CD4-positive, CD25-positive, alpha-beta regulatory T cell (primary cell): ENCODE data around the gene HLA-DPA1. TPM values are rescaled to one million over a fixed set of nuclear protein-coding genes. Genes with fewer than 3 reads are reported as not detected.

Experiments used
- ATAC-seq, 2 donors: fragments of 150-1000 bp; cut with Tn5 transposase; one replicate each; pipeline ENCODE4 v1.10.0; 2021; ENCODE audit warnings: low read depth in 2 of 2, moderate number of reproducible peaks in 2 of 2, moderate library complexity in 1 of 2
- DNase-seq, 3 donors: peaks; one replicate each; pipeline versions ENCODE4 v3.0.0 to v3.0.0-alpha.2; 2012 to 2022; ENCODE audit warnings: mixed read lengths in 1 of 3
- H3K27ac ChIP-seq: one replicate; pipeline ENCODE4 v1.7.0; 2013; ENCODE audit warnings: mild to moderate bottlenecking, low read length; ENCODE audit not compliant: insufficient read depth, poor library complexity, severe bottlenecking
- H3K27me3 ChIP-seq: one replicate; pipeline ENCODE4 v1.7.0; 2013; ENCODE audit warnings: low read length; ENCODE audit not compliant: control insufficient read depth, insufficient read depth
- H3K36me3 ChIP-seq: one replicate; pipeline ENCODE4 v1.7.0; 2013; ENCODE audit warnings: mild to moderate bottlenecking, low read length, moderate library complexity; ENCODE audit not compliant: control insufficient read depth, insufficient read depth
- H3K4me1 ChIP-seq: 2 replicates; pipeline ENCODE4 v1.7.0; 2013; ENCODE audit warnings: mild to moderate bottlenecking, low read length; ENCODE audit not compliant: insufficient read depth, control insufficient read depth, poor library complexity, severe bottlenecking
- H3K4me3 ChIP-seq: one replicate; pipeline ENCODE4 v1.7.0; 2013; ENCODE audit warnings: low read depth, mild to moderate bottlenecking, low read length, moderate library complexity
- H3K9me3 ChIP-seq, 2 experiments: 1 replicate in 1 of 2; 2 replicates in 1 of 2; pipeline ENCODE4 v1.7.0; 2013; ENCODE audit warnings: low read length in 2 of 2, mild to moderate bottlenecking in 1 of 2, moderate library complexity in 1 of 2; ENCODE audit not compliant: control insufficient read depth in 2 of 2
- H3K27ac Mint-ChIP-seq, 3 donors: one replicate each; pipeline ENCODE4 v1.8.0; 2020 to 2022; ENCODE audit warnings: mild to moderate bottlenecking in 3 of 3, mixed read lengths in 3 of 3, moderate library complexity in 2 of 3
- H3K27me3 Mint-ChIP-seq: one replicate; pipeline ENCODE4 v1.8.0; 2022; ENCODE audit warnings: mild to moderate bottlenecking, mixed read lengths
- H3K36me3 Mint-ChIP-seq: one replicate; pipeline ENCODE4 v1.8.0; 2020; ENCODE audit warnings: mixed read lengths
- H3K4me1 Mint-ChIP-seq, 4 donors: one replicate each; pipeline ENCODE4 v1.8.0; 2020 to 2022; ENCODE audit warnings: mixed read lengths in 4 of 4, mild to moderate bottlenecking in 1 of 4
- H3K4me3 Mint-ChIP-seq, 4 donors: one replicate each; pipeline ENCODE4 v1.8.0; 2020 to 2022; ENCODE audit warnings: mild to moderate bottlenecking in 4 of 4, mixed read lengths in 4 of 4, moderate library complexity in 3 of 4
- H3K9me3 Mint-ChIP-seq, 7 donors: one replicate each; pipeline ENCODE4 v1.8.0; 2020 to 2022; ENCODE audit warnings: mixed read lengths in 7 of 7, mild to moderate bottlenecking in 3 of 7, moderate library complexity in 2 of 7
- polyA plus RNA-seq, 4 donors: library from polyadenylated mRNA; unstranded; fragments of 300-500 nt; fragmentation: Illumina TruSeq; gene quantifications; one replicate each; pipeline ENCODE4 v1.2.3, GENCODE V29; 2021
- total RNA-seq: library from RNA; stranded (reverse); gene quantifications from one replicate; pipeline ENCODE4 v1.2.3, GENCODE V29; 2022

Gene HLA-DPA1
- total and polyA plus RNA-seq, 5 donors from 2014 or later, result 97.9 to 292 (median 178) TPM

DNA sequence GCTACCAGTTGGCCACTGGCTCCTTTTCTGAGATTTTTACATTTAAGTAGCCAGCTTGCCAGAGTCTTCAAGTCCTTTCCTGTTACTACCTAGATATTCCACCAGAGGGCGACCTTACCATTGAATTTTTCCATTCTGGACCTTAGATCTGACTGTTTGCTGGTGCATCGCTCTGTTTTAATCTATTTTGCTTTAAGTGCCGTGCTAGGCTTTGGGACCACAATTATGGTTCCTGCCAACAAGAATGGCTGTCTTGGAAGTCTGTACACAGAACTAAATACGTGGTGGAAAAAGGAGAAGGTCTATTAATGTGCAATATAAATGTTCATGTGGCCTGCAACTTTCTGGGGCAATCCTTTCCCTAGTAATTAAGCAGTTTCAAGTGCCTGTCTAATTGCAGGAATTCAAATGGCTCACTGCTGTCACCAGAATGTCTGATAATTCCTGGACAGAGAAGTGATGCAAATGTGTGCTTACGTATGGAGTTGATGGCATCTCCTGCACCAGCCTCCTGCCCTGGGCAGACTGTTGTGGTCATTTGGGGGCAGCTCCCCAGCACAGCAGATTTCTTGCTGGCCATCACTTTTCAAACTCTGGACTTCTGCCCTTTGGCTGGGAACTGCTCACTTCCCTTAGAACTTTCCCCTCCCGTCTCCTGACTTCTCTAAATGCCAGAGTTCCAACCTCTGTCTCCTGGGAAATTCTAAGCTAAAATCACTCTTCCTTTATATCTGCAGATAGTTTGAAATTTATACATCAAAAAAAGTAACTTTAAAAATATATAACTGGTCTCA, 58.4 kb downstream of the HLA-DPA1 start:
- peak; percentile 48 to 90 (median 77) for DNase-seq

More for the DNA sequence above, 58.4 kb downstream of the HLA-DPA1 start:
- Histone ChIP-seq H3K4me3 (no peak overlapping the region), H3K27ac (no peak overlapping the region), H3K4me1 (peaks cover 12% of the 10 kb centered on the region), H3K27me3 (peaks cover 5% of the 10 kb centered on the region), H3K9me3 (no peaks in the 10 kb centered on the region), H3K36me3 (no peaks in the 10 kb centered on the region)
- ATAC-seq, result peak; percentile 66 to 67
- H3K27me3 Mint-ChIP-seq, result peaks cover 9% of the 10 kb centered on the region
- no peaks in the 10 kb centered on the region for H3K9me3 Mint-ChIP-seq
- H3K4me1 Mint-ChIP-seq, result peaks cover 11 to 30% (median 18%) of the 10 kb centered on the region in 4 donors
- H3K4me3 Mint-ChIP-seq, result peak overlapping the region in 1 of 4 donors; percentile 0
- H3K27ac Mint-ChIP-seq, result no peak overlapping the region
- H3K36me3 Mint-ChIP-seq, result no peaks in the 10 kb centered on the region

Other genes with a start within 250 kb of the HLA-DPA1 start
- gene TAP2, start 234.9 kb downstream of the HLA-DPA1 start, total RNA-seq, result 165 TPM
- gene TAP2, start 234.9 kb downstream of the HLA-DPA1 start, polyA plus RNA-seq, result 10 to 100 TPM in 3 of 4 donors, 1 to 10 TPM in 1; 7.2 to 56.3 (median 31.9) TPM
- 185 TPM for gene PSMB8, start 229.6 kb downstream of the HLA-DPA1 start, total RNA-seq
- gene PSMB8, start 229.6 kb downstream of the HLA-DPA1 start, polyA plus RNA-seq, result 100 to 1,000 TPM; 462 to 803 (median 547) TPM
- 220 TPM for gene TAP1, start 219.9 kb downstream of the HLA-DPA1 start, total RNA-seq
- gene TAP1, start 219.9 kb downstream of the HLA-DPA1 start, polyA plus RNA-seq, result 100 to 1,000 TPM; 386 to 477 (median 440) TPM
- gene PSMB9, start 219.5 kb downstream of the HLA-DPA1 start, total RNA-seq, result 148 TPM
- 100 to 1,000 TPM; 503 to 896 (median 615) TPM for gene PSMB9, start 219.5 kb downstream of the HLA-DPA1 start, polyA plus RNA-seq
- 17.6 TPM for gene HLA-DMB, start 132.6 kb downstream of the HLA-DPA1 start, total RNA-seq
- 10 to 100 TPM; 12.8 to 44.2 (median 32.4) TPM for gene HLA-DMB, start 132.6 kb downstream of the HLA-DPA1 start, polyA plus RNA-seq
- gene HLA-DMA, start 120.6 kb downstream of the HLA-DPA1 start, total RNA-seq, result 53.1 TPM
- 10 to 100 TPM; 32.3 to 89.3 (median 70.1) TPM for gene HLA-DMA, start 120.6 kb downstream of the HLA-DPA1 start, polyA plus RNA-seq
- 425 TPM for gene BRD2, start 105.1 kb downstream of the HLA-DPA1 start, total RNA-seq
- gene BRD2, start 105.1 kb downstream of the HLA-DPA1 start, polyA plus RNA-seq, result 10 to 100 TPM; 43.9 to 58.7 (median 53.8) TPM
- 14.0 TPM for gene HLA-DOA, start 64.1 kb downstream of the HLA-DPA1 start, total RNA-seq
- 10 to 100 TPM in 1 of 4 donors, 1 to 10 TPM in 3; 7.0 to 14.9 (median 8.9) TPM for gene HLA-DOA, start 64.1 kb downstream of the HLA-DPA1 start, polyA plus RNA-seq
- gene HLA-DPB1, start 2.3 kb upstream of the HLA-DPA1 start, total RNA-seq, result 153 TPM
- 100 to 1,000 TPM; 144 to 335 (median 244) TPM for gene HLA-DPB1, start 2.3 kb upstream of the HLA-DPA1 start, polyA plus RNA-seq
- gene COL11A2, start 118.8 kb upstream of the HLA-DPA1 start, total RNA-seq, result 0.89 TPM
- gene COL11A2, start 118.8 kb upstream of the HLA-DPA1 start, polyA plus RNA-seq, result under 1 TPM in 2 of 4 donors, not detected in 2; 0.34 to 0.43 TPM
- gene RXRB, start 127.0 kb upstream of the HLA-DPA1 start, total RNA-seq, result 62.6 TPM
- 1 to 10 TPM; 7.1 to 8.9 (median 7.2) TPM for gene RXRB, start 127.0 kb upstream of the HLA-DPA1 start, polyA plus RNA-seq
- gene SLC39A7, start 127.2 kb upstream of the HLA-DPA1 start, total RNA-seq, result 24.1 TPM
- gene SLC39A7, start 127.2 kb upstream of the HLA-DPA1 start, polyA plus RNA-seq, result 10 to 100 TPM; 11.4 to 27.3 (median 20.4) TPM
- gene HSD17B8, start 131.0 kb upstream of the HLA-DPA1 start, total RNA-seq, result 8.8 TPM
- gene HSD17B8, start 131.0 kb upstream of the HLA-DPA1 start, polyA plus RNA-seq, result 10 to 100 TPM; 33.3 to 53.9 (median 41.9) TPM
- 34.2 TPM for gene RING1, start 134.9 kb upstream of the HLA-DPA1 start, total RNA-seq
- 1 to 10 TPM; 4.9 to 6.3 (median 5.5) TPM for gene RING1, start 134.9 kb upstream of the HLA-DPA1 start, polyA plus RNA-seq
- 70.6 TPM for gene VPS52, start 198.2 kb upstream of the HLA-DPA1 start, total RNA-seq
- 10 to 100 TPM; 12.4 to 17.4 (median 15.0) TPM for gene VPS52, start 198.2 kb upstream of the HLA-DPA1 start, polyA plus RNA-seq
- gene RPS18, start 198.4 kb upstream of the HLA-DPA1 start, total RNA-seq, result 2,198 TPM
- gene RPS18, start 198.4 kb upstream of the HLA-DPA1 start, polyA plus RNA-seq, result over 10,000 TPM in 1 of 4 donors, 1,000 to 10,000 TPM in 3; 7,008 to 10,525 (median 8,528) TPM
- 17.5 TPM for gene B3GALT4, start 203.5 kb upstream of the HLA-DPA1 start, total RNA-seq
- 10 to 100 TPM; 27.5 to 35.9 (median 31.2) TPM for gene B3GALT4, start 203.5 kb upstream of the HLA-DPA1 start, polyA plus RNA-seq
- gene WDR46, start 215.6 kb upstream of the HLA-DPA1 start, total RNA-seq, result 31.5 TPM
- 10 to 100 TPM; 50.6 to 54.0 (median 52.0) TPM for gene WDR46, start 215.6 kb upstream of the HLA-DPA1 start, polyA plus RNA-seq
- gene PFDN6, start 216.0 kb upstream of the HLA-DPA1 start, total RNA-seq, result 20.0 TPM
- 10 to 100 TPM; 33.7 to 47.0 (median 38.4) TPM for gene PFDN6, start 216.0 kb upstream of the HLA-DPA1 start, polyA plus RNA-seq
- gene RGL2, start 225.3 kb upstream of the HLA-DPA1 start, total RNA-seq, result 59.2 TPM
- gene RGL2, start 225.3 kb upstream of the HLA-DPA1 start, polyA plus RNA-seq, result 1 to 10 TPM; 7.2 to 9.4 (median 8.1) TPM
- 281 TPM for gene TAPBP, start 240.4 kb upstream of the HLA-DPA1 start, total RNA-seq
- gene TAPBP, start 240.4 kb upstream of the HLA-DPA1 start, polyA plus RNA-seq, result 100 to 1,000 TPM; 251 to 314 (median 262) TPM
- gene ZBTB22, start 244.1 kb upstream of the HLA-DPA1 start, total RNA-seq, result 19.4 TPM
- gene ZBTB22, start 244.1 kb upstream of the HLA-DPA1 start, polyA plus RNA-seq, result 10 to 100 TPM in 2 of 4 donors, 1 to 10 TPM in 2; 8.3 to 13.5 (median 11.5) TPM
- gene DAXX, start 249.3 kb upstream of the HLA-DPA1 start, total RNA-seq, result 45.1 TPM
- 100 to 1,000 TPM in 2 of 4 donors, 10 to 100 TPM in 2; 88.0 to 104 (median 97.5) TPM for gene DAXX, start 249.3 kb upstream of the HLA-DPA1 start, polyA plus RNA-seq